Stromal cell of bone marrow (primary cell): ENCODE data around the gene CNTLN.
"Not testable (repeated sequence)": the region's sequence is repeated elsewhere in the genome, so short reads cannot be mapped to it uniquely, and the experiment has no call there.

Source experiments
- DNase-seq: peaks from one replicate; pipeline ENCODE4 v3.0.0-alpha.2; 2012; ENCODE audit warnings: low read depth

CNTLN gene

GRCh38 chr9:17401858-17402257 lies 267.0 kb downstream of the CNTLN start:
- DNase-seq: no peak

- no peak for DNase-seq
These were observed 267.5 kb downstream of the CNTLN start for GRCh38 chr9:17402309-17402708.

GRCh38 chr9:17403539-17403938 lies 268.7 kb downstream of the CNTLN start:
- DNase-seq: no peak

- no peak for DNase-seq
These were observed 280.1 kb downstream of the CNTLN start for GRCh38 chr9:17414986-17415385.

GRCh38 chr9:17422994-17423680 lies 288.3 kb downstream of the CNTLN start:
- peak; percentile 6 for DNase-seq

GRCh38 chr9:17423681-17424011 lies 288.8 kb downstream of the CNTLN start:
- DNase-seq: no peak

GRCh38 chr9:17425384-17425783 lies 290.5 kb downstream of the CNTLN start:
- no peak for DNase-seq

- DNase-seq: no peak
These were observed 298.7 kb downstream of the CNTLN start for GRCh38 chr9:17433526-17433925.

GRCh38 chr9:17436854-17437253 lies 302.0 kb downstream of the CNTLN start:
- DNase-seq: no peak

GRCh38 chr9:17437813-17438212 lies 303.0 kb downstream of the CNTLN start:
- DNase-seq: no peak

- not testable (repeated sequence) for DNase-seq
These were observed 310.3 kb downstream of the CNTLN start for GRCh38 chr9:17445126-17445525.

GRCh38 chr9:17453751-17454150 lies 318.9 kb downstream of the CNTLN start:
- DNase-seq: no peak

GRCh38 chr9:17462869-17463464 lies 328.1 kb downstream of the CNTLN start:
- peak; percentile 41 for DNase-seq

GRCh38 chr9:17470036-17470813 lies 335.4 kb downstream of the CNTLN start:
- no peak for DNase-seq

GRCh38 chr9:17472126-17472525 lies 337.3 kb downstream of the CNTLN start:
- DNase-seq: no peak

GRCh38 chr9:17476401-17476800 lies 341.6 kb downstream of the CNTLN start:
- no peak for DNase-seq

GRCh38 chr9:17477816-17478215 lies 343.0 kb downstream of the CNTLN start:
- DNase-seq: no peak

GRCh38 chr9:17480966-17481365 lies 346.1 kb downstream of the CNTLN start:
- no peak for DNase-seq

- no peak for DNase-seq
These were observed 346.7 kb downstream of the CNTLN start for GRCh38 chr9:17481565-17481964.

GRCh38 chr9:17484906-17485305 lies 350.1 kb downstream of the CNTLN start:
- no peak for DNase-seq

GRCh38 chr9:17486396-17486795 lies 351.6 kb downstream of the CNTLN start:
- DNase-seq: no peak

GRCh38 chr9:17487467-17487866 lies 352.6 kb downstream of the CNTLN start:
- no peak for DNase-seq

GRCh38 chr9:17488662-17489061 lies 353.8 kb downstream of the CNTLN start:
- no peak for DNase-seq
